ENCODE data around the gene XYLT1.
A peak's percentile ranks its signal among the peaks of the same experiment; 100 is the strongest.
"Not testable (repeated sequence)": the region's sequence is repeated elsewhere in the genome, so short reads cannot be mapped to it uniquely, and the experiment has no call there.

Gene XYLT1

DNA sequence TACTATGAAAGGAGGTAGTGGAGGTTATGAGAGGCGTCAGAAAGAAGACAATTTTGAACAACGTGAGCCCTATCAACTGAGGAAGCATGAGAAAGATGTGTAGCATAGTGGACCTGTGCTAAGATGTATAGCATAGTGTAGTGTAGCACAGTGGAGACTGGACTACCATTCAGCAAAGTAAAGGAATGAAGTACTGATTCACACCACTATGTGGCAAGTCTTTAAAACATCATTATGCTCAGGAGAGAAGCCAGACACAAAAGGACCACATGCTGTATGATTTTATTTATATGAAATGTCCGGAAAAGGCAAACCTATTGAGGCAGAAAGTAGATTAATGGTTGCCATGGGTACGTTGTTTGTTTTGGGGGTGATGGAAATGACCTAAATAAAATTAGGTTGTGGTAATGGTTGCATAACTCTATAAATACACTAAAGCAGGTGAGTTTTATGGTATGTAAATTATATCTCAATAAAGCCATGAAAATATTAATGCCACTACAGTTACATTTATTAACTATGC, 20.4 kb upstream of the XYLT1 start:
- no peak for DNase-seq

DNA sequence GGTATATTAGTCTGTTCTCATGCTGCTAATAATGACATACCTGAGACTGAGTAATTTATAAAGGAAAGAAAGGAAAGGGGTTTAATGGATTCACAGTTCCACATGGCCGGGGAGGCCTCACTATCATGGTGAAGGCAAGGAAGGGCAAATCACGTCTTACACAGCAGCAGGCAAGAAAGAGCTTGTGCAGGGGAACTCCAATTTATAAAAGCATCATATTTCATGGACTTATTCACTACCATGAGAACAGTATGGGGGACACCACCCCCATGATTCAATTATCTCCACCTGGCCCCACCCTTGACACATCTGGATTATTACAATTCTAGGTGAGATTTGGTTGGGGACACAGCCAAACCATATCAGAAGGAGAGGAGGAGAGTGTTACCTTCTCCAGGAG, 17.7 kb upstream of the XYLT1 start:
- no peak for DNase-seq

DNA sequence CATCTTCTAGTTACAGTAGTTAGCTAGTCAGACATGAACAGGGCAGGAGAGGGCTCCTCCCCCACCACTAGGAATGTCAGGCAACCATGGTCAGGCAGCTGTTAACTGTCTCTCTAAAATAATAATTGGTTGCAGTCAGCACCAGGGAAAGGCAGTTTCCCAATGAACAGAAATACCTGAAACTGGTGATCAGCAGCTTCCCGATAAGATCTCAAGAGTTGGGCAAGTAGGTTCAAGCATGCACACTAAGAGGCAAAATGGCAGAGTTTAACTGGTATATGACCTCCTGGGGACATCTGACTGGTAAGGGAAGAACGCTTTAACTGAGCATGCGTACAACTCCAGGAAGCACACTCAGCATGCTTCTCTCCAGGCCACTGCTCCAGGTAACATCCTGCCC, 12.6 kb upstream of the XYLT1 start:
- DNase-seq = peak; percentile 52

DNA sequence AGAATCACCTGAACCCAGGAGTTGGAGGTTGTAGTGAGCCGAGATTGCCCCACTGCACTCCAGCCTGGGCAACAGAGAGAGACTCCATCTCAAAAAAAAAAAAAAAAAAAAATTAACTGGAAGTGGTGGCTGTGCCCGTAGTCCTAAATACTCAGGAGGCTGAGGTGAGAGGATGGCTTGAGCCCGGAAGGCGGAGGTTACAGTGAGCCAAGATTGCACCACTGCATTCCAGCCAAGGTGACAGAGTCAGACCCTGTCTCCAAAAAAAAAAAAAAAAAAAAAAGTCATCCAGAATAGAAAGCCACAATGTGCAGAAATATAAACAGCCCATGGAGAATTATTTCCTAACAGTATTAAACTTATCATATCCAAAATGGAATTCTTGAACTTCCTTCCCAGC, 11.6 kb upstream of the XYLT1 start:
- not testable (repeated sequence) for DNase-seq

DNA sequence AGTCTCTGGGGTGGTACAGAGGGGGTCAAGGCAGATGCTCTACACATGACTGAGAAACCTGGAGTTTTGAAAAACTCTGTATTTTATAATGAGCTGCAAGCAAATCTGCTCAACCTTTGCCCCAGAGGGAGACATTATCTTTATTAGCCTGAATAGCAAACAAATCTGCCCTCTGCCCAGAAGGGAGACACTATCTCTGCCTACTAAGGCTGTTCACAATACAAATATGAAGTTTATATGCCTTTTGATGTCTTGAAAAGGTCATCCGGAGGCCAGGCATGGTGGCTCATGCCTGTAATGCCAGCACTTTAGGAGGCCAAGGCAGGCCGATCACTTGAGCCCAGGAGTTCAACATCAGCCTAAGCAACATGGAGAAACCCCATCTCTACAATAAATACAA, 11.0 kb upstream of the XYLT1 start:
- no peak for DNase-seq

DNA sequence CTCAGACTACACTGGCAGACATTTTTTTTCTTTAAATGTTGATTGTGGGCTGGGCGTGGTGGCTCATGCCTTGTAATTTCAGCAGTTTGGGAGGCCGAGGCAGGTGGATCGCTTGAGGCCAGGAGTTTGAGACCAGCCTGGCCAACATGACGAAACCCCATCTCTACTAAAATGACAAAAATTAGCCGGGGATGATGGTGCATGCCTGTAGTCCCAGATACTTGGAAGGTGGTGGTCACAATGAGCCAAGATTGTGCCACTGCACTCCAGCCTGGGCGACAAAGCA, 6.4 kb upstream of the XYLT1 start:
- not testable (repeated sequence) for DNase-seq

DNA sequence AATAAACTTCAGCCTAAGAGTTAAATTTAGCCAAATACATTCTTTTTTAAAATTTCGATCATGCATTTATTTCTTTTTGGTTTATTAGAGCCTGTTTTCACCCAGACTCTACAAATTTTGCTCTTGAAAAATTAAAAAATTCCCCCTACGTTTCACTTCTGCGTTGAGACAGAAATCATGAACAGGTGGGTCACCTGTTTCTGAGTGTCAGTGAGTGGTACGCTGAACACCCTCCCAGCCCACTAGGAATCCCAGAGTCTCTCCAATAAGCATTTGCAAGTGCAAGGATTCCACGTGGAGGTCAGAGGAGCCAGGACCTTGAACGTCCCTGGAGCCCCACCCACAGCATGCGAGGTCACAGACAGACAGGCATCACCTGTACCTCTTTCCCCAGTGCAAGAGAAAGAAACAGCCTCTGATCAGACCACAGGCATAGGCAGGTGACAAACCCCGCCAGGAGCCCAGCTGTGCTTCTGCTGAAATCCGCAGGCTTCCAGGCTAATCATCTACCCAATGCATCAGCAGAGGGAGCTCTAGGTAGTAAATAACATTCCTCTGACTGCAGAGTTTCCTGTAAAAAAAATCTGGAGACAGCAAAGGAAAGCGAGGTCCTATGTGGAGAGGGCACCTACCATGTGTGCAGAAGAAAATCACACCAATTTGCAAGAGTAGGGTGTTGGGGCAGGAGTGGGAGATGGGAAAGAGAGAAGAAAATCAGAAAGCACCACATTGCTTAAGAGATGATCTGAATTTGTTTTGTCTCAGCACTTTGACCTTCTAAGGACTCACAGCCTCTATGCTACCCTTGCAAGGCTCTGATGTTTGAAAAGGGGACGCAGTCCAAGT, 5.9 kb upstream of the XYLT1 start:
- peak; percentile 74 for DNase-seq

DNA sequence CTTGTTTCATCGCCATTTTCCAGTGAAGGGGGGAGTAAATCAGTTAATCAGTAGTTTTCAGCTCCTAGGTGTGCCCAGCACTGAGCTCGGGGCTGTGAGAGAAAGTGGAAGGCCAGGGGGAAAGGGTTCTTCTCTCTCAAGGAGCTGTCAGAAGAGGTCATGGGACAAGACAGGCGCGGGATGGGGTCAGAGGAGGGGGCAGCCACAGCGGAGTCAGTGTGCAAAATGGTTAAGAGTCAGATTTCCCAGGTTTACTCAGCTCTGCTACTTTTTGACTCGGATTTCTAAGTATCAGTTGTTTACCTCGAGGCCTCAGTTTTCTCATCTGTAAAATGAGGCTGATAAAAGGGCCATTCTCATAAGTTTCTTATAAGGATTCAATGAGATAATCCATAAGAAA, 4.3 kb upstream of the XYLT1 start:
- DNase-seq = no peak

DNA sequence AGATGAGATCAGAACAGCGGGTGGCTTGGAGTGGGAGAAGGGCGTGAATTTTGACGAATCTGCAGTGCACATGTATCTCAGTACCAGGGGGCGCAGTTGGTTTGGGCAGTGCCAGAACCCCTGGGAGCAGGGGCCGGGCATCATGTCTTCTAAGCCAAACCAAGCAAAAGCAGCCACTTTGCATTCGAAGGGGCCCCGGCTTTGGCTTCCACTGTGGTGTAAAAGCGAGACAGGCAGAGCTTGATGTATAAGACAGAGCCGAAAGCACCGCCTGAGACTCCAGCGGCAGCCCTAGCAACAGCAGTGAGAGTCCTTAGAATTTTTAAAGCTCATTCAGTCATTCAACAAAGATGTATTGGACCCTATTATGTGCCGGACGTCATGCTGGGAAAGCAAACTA, 3.8 kb upstream of the XYLT1 start:
- DNase-seq = no peak

DNA sequence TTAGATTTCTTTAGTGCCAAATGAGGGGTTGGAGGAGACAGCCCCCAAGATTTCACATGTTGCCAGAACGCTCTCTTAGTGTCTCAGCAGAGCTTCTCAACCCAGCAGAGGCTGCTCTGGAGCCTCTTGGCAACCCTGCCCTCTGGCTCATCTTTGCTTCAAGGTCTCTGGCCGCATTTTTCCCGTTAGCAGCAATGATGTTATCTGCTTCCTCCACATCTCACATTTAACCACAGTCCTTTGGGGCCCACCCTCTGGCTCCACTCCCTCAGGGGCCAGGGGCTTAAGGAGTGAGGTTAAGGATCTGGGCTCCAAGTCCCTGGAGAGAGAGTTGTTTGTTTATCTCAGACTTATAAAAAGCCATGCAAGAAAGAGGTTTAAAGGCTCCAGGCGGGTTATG, 3.3 kb upstream of the XYLT1 start:
- DNase-seq = no peak

DNA sequence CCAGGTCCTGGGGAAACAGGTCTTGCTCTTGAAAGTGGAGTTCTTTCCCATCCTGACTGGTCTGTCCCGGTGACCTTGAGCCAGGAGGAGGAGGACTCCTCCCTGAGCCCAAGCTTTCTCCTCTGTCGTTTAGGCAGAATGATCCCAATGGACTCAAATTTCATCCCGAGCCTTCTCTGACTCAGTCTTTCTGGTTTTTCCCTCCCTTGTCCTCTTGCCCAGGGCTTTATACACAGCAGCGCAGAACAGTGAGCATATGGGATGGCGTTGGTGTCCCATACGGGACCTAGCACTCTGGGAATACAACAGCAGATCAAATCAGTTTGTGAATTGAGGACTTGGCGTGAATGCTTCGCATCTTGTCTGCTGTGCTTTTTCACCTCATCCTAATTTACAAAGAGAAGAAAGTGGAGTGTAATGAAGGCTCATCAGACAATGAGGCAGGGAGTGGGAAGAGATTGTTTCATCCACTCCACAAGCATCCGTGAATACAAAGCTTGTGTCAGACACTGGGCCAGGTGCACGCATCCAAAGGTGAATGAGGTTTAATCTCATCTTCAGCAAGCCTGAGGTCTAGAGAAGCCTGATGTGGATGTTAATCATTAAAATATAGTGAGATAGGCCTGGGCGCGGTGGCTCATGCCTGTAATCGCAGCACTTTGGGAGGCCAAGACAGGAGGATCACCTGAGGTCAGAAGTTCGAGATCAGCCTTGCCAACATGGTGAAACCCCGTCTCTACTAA, 1.1 kb upstream of the XYLT1 start:
- DNase-seq = peak; percentile 70

DNA sequence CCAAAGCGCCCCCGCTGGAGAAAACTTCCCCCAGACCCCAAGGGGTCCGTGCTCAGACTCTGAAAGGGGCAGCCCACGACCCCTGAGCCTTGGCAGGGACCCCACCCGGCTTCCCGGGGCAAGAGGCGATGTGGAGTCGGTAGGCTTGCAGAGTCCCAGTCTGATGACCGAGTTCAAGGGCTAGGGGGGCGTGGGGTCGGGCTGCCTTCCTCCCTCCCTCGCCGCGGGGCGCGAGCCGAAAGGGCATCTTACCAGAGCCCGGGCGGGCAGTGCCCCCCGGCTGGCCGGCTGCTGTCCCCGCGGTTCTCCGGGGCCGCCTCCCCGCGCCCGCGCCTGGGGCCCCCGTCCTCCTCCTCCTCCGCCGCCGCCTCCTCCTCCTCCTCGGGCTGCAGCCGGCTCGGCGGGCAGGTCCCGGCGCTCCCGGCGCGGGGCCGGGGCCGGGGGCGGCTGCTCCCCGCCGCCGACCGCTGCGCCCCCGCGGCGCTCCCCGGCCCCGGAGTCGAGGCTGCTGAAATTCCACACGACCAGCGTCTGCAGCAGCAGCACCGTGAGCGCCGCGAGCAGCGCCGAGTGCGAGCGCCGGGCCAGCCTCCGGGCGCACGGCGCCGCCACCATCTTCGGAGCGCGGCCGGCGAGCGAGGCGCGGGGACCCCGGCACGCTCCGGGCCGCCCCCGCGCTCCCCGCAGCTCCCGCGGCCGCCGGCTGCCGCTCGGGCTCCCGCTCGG, 415 bp downstream of the XYLT1 start:
- no peak for DNase-seq

DNA sequence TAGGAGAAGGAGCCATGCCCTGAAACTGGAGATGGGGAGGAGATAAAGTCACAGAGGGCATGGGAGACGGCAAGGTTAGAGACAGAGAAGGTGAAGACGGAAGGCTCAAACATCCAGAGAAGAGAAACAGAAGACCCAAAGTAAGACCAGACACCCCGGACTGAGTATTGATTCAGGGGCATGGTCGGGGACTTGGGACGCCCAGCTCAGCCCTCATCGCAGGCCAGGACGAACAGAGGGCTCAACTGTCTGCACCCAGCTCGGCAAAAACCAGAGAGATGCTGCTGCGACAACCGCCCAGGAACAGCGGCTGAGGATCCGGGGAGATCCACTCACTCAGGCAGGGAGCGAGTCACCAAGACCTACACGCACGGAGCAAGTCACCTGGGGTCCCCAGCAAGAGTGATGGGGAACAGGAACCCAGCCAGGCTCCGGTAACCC, 999 bp downstream of the XYLT1 start:
- no peak for DNase-seq

DNA sequence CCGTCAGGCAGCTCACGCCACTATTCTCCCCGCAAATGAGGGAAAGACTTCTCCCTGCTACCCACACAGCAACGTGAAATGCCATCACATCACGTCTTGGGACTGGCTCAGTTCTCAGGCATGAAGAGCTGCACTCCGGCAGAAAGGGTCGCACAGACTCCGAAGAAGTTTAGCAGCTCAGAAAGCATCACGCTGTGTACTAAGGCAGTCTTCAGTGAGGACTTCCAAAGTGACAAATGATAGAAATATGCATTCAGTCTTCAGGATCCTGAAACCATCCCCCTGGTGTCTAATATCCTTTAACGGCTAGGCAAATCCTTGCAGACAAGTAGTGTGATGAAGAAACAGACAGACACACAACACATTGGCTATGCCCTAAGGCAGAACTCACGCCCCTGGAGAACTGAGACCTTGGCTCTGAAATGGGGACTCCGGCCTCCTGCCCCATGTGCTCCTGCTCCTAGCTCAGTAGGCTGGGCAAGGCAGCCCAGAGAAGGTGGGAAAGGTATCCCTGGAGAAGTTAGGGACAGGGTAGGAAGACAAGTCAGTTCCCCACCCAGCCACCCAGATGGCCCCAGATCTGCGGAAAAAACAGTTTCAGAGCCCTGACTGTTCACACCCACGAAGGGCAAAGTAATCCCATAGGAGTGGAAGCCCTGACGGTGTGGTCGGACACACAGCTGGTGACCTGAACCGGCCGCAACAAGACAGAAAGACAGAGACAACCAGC, 1.6 kb downstream of the XYLT1 start:
- DNase-seq = peak; percentile 87

DNA sequence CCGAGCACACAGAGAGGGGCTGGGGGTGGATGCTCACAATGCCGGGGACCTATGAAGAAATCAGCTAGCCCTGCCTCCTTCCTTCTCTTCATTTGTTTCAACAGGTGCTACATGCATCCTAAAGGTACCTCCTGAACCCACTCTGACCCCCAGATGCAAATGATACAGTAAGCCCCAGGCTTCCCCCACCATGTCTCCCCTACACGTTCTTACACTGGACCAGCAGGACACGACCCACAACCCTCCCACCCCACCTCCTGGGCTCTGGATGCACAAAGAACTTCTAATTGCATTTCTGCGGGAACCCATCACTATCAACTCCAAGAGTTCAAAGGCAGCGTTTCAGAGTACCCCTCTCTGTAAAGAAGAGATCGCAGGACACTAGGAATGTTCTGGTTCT, 2.1 kb downstream of the XYLT1 start:
- no peak for DNase-seq

DNA sequence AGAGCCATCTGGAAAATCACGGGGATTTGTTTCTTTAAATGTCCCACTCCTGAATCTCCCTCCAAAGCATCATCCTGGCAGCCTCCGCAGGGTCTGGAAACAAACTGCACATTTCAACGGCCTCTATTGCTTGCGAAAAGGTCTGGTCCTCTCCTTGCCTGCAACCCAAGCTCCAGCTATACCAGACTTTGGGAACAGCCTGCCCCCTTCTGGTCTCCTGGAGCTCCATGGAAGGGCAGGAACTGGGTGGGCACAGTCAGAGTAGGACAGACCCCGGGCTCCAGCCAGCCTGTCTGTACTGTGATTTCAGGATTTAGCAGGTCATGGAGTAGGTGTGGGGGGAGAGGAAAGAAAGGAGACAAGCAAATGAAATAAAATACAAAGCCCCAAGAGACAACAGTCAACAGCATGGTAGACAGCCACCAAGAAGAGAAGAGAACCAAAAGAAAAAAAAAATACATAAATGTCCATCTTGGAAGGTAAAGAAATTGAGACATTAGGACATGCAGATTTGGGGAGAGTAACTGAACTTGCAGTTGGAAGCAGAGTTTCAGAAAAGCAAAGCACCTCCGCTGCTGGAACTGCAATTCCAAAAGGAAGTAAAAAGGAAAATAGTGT, 2.7 kb downstream of the XYLT1 start:
- DNase-seq = peak; percentile 72

DNA sequence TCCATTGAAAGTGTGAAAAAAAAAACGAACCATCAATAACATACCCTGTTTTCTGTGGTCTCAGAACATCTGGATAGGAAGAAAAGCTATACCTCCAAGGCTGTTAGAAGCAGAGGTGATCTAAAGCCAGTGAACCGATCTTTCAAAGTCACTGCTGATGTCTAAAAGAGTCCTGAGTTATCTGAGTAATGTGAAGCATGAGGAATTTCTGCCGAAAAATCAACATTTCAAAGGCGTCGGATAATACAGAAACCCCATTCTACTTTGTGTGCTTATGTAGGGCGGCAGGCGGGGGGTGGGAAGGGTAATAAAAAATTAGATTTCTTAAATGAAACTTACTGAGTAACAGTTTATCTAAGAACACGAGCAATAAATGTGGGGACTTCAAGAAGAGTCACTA, 3.9 kb downstream of the XYLT1 start:
- DNase-seq = no peak

DNA sequence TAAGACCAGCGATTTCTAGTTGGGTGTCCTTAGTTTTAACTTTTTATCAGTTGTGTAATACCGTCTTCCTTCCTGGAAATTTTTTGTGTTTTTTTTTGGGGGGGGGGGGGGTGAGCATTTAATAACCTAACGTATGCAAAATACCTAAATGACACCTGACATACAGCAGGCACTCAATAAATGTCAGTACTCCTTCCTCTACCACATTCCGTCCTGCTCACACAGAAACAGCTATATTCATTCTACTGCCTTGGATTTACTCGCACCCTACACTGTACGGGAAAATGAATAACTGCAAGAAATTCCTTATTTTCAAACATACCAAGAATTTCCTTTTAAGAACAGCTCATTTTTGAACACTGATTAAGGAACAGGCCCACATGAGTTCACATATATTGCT, 5.3 kb downstream of the XYLT1 start:
- no peak for DNase-seq

DNA sequence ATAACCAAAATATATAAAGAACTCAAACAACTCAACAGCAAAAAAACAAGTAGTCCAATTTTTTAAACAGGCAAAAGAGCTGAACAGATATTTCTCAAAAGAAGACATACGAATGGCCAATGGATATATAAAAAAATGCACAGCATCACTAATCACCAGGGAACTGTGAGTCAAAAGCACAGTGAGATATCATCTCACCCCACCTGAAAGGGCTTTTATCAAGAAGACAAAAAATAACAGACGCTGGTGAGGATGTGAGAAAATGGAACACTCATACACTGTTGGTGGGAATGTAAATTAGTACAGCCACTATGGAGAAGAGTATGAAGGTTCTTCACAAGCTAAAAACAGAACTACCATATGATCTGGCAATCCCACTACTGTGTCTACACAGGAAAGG, 7.4 kb downstream of the XYLT1 start:
- no peak for DNase-seq

DNA sequence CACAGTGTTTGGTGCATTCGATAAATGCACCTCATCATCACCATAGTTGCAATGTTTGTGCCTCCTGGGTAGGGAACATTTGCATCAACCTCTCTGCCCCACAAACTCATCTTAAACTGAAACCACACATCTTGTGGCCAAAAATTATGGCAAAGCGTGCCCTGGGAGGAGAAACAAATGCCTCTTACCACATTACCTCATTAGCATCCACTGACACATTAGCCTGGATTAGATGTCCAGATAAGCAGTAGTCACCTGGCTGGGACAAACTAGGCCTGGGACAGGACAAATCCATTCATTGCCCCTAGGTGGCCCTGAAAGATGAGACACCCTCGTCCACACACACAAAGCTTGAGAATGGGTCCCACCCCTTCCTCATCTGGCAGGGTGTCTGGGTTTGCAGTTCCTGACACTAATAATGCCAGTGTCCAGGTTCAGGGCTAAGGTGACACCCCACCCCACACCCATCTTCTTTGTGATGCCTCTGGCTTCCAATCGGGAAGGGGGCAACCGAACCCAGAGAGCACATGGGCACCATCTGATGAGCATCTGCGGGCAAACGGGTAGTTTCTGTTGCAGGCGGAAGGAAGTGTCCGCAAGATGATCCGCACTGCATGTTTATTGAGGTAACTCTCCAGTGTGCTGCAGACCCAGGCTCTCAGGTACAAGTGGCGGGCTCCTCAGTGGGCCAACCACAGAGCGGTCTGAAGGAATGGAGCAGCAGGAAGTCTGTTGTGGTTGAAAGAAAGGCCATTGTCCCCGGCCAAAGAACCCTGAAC, 8.6 kb downstream of the XYLT1 start:
- no peak for DNase-seq

DNA sequence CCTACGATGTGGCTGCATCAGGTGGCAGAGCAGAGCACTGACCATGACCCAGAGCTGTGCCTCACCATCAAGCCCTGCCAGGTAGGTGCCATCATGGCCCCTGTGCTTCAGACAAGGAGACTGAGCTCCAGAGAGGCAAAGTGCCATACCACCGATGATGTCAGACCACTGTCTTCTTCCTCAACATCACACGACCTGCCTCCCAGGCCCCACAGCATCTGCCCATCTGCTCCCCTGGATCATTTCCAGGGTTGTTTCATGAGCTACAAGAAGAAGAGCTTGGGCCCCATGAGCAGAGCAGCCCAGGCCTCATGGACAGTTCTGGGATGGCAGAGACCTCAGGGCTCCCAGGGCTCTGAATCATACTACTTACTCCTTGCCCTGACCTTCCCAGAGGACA, 9.9 kb downstream of the XYLT1 start:
- peak; percentile 68 for DNase-seq

Data from fibroblast of skin of abdomen (primary cell).